HAP-1 (cell line): ENCODE data around the gene KIFC1.
"Not testable (repeated sequence)": the region's sequence is repeated elsewhere in the genome, so short reads cannot be mapped to it uniquely, and the experiment has no call there.

Source experiments
- DNase-seq, 2 experiments: peaks; one replicate each; pipeline ENCODE4 v3.0.0-alpha.2; 2016 to 2020; ENCODE audit warnings: low spot score in 2 of 2
- H3K27me3 ChIP-seq: fragments of 250-450 bp; sonication (Bioruptor Pico); 2 replicates; pipeline ENCODE4 v1.5.1; 2020; ENCODE audit warnings: low read depth, mild to moderate bottlenecking, moderate library complexity
- H3K36me3 ChIP-seq: fragments of 250-450 bp; sonication (Bioruptor Pico); replicated peaks from 2 replicates; pipeline ENCODE4 v1.5.1; 2020; ENCODE audit warnings: mild to moderate bottlenecking
- H3K4me1 ChIP-seq: fragments of 250-450 bp; sonication (Bioruptor Pico); 2 replicates; pipeline ENCODE4 v1.5.1; 2020; ENCODE audit warnings: mild to moderate bottlenecking
- H3K4me3 ChIP-seq: fragments of 250-450 bp; sonication (Bioruptor Pico); 2 replicates; pipeline ENCODE4 v1.5.1; 2020; ENCODE audit warnings: mild to moderate bottlenecking, moderate library complexity
- H3K9me3 ChIP-seq: fragments of 250-450 bp; sonication (Bioruptor Pico); 2 replicates; pipeline ENCODE4 v1.5.1; 2020; ENCODE audit warnings: mild to moderate bottlenecking, moderate library complexity
- in situ Hi-C: fragments of 300-500 bp; cut with MboI; formaldehyde crosslinking; loops from 3 replicates; pipeline ENCODE4 v1.14.3; 2020; ENCODE audit warnings: low sequenced_read_pairs, inconsistent platforms, mixed read lengths

KIFC1 gene

GRCh38 chr6:33391278-33391921, at the start of gene KIFC1:
Gene KIFC1 (plus strand): TSS chr6:33391823. CDS start chr6:33391986, 163 bp downstream.
- in situ Hi-C loops: no loop called here
- H3K4me1 ChIP-seq: peaks cover 21% of the 10 kb centered on the region
- no peaks in the 10 kb centered on the region for H3K9me3 ChIP-seq
- DNase-seq: peak; percentile 99
- H3K4me3 ChIP-seq: peak within 1 kb of the TSS; percentile 99
- peaks cover 17% of the 10 kb centered on the region for H3K36me3 ChIP-seq
- no peaks in the 10 kb centered on the region for H3K27me3 ChIP-seq

GRCh38 chr6:33343606-33343952, 48.0 kb upstream of the KIFC1 start:
- H3K27me3 ChIP-seq, H3K36me3 ChIP-seq, DNase-seq, H3K4me1 ChIP-seq, in situ Hi-C loops, H3K4me3 ChIP-seq, H3K9me3 ChIP-seq: not testable (repeated sequence)

GRCh38 chr6:33343953-33344611, 47.5 kb upstream of the KIFC1 start:
- Histone ChIP-seq H3K27me3 (0 out of 2 replicates have a peak, but pooled peaks cover 7% of the 10 kb centered on the region), H3K4me1 (peaks cover 6% of the 10 kb centered on the region), H3K9me3 (no peaks in the 10 kb centered on the region), H3K4me3 (no peak overlapping the region), H3K36me3 (no peaks in the 10 kb centered on the region)
- in situ Hi-C loops: no loop called here
- no peak for DNase-seq

- peaks cover 6% of the 10 kb centered on the region for H3K4me1 ChIP-seq
- H3K27me3 ChIP-seq: 0 out of 2 replicates have a peak, but pooled peaks cover 7% of the 10 kb centered on the region
- no peaks in the 10 kb centered on the region for H3K9me3 ChIP-seq
- DNase-seq: peak; percentile 68 to 69
- in situ Hi-C loops: no loop called here
- no peaks in the 10 kb centered on the region for H3K36me3 ChIP-seq
- no peak overlapping the region for H3K4me3 ChIP-seq
Observed at GRCh38 chr6:33344701-33345697, 46.6 kb upstream of the KIFC1 start.

- in situ Hi-C loops, DNase-seq, H3K36me3 ChIP-seq, H3K4me1 ChIP-seq, H3K4me3 ChIP-seq, H3K9me3 ChIP-seq: not testable (repeated sequence)
- peaks cover 13% of the 10 kb centered on the region for H3K27me3 ChIP-seq
Observed at GRCh38 chr6:33346972-33347371, 44.7 kb upstream of the KIFC1 start.

GRCh38 chr6:33347816-33348215, 43.8 kb upstream of the KIFC1 start:
- Histone ChIP-seq H3K27me3 (peaks cover 21% of the 10 kb centered on the region), H3K9me3 (no peaks in the 10 kb centered on the region), H3K36me3 (no peaks in the 10 kb centered on the region), H3K4me3 (no peak overlapping the region), H3K4me1 (peaks cover 6% of the 10 kb centered on the region)
- in situ Hi-C loops: no loop called here
- DNase-seq: no peak

GRCh38 chr6:33355860-33356259, 35.8 kb upstream of the KIFC1 start:
- H3K9me3 ChIP-seq, H3K36me3 ChIP-seq, H3K4me3 ChIP-seq, in situ Hi-C loops, DNase-seq: not testable (repeated sequence)
- Histone ChIP-seq H3K4me1 (peaks cover 20% of the 10 kb centered on the region), H3K27me3 (peaks cover 43% of the 10 kb centered on the region)

GRCh38 chr6:33356295-33356694, 35.3 kb upstream of the KIFC1 start:
- peaks cover 20% of the 10 kb centered on the region for H3K4me1 ChIP-seq
- DNase-seq: no peak
- in situ Hi-C loops: no loop called here
- no peak overlapping the region for H3K4me3 ChIP-seq
- H3K36me3 ChIP-seq: no peaks in the 10 kb centered on the region
- H3K27me3 ChIP-seq: peaks cover 48% of the 10 kb centered on the region
- H3K9me3 ChIP-seq: no peaks in the 10 kb centered on the region

- in situ Hi-C loops, H3K9me3 ChIP-seq, H3K4me3 ChIP-seq: not testable (repeated sequence)
Observed at GRCh38 chr6:33357160-33357871, 34.3 kb upstream of the KIFC1 start.

GRCh38 chr6:33359331-33359730, 32.3 kb upstream of the KIFC1 start:
- in situ Hi-C loops: no loop called here
- Histone ChIP-seq H3K4me1 (peaks cover 20% of the 10 kb centered on the region), H3K27me3 (peaks cover 47% of the 10 kb centered on the region), H3K9me3 (no peaks in the 10 kb centered on the region), H3K4me3 (no peak overlapping the region), H3K36me3 (no peaks in the 10 kb centered on the region)
- DNase-seq: peak in 1 of 2 experiments; percentile 98

More at GRCh38 chr6:33357160-33357871, 34.3 kb upstream of the KIFC1 start:
- Histone ChIP-seq H3K4me1 (peaks cover 20% of the 10 kb centered on the region), H3K27me3 (peaks cover 48% of the 10 kb centered on the region)
- peak; percentile 46 to 62 for DNase-seq
- not testable (repeated sequence) for H3K36me3 ChIP-seq

- H3K27me3 ChIP-seq: peaks cover 35% of the 10 kb centered on the region
- H3K4me3 ChIP-seq, H3K36me3 ChIP-seq, H3K9me3 ChIP-seq, in situ Hi-C loops, DNase-seq: not testable (repeated sequence)
- peaks cover 14% of the 10 kb centered on the region for H3K4me1 ChIP-seq
Observed at GRCh38 chr6:33363486-33363885, 28.1 kb upstream of the KIFC1 start.

GRCh38 chr6:33364475-33365205, 27.0 kb upstream of the KIFC1 start:
- H3K4me1 ChIP-seq, H3K4me3 ChIP-seq, H3K36me3 ChIP-seq, in situ Hi-C loops, H3K9me3 ChIP-seq: not testable (repeated sequence)
- DNase-seq: peak in 1 of 2 experiments; percentile 35
- H3K27me3 ChIP-seq: peaks cover 40% of the 10 kb centered on the region
